GM18868 (cell line): ENCODE data around the gene POLE2.
A peak's percentile ranks its signal among the peaks of the same experiment; 100 is the strongest.
"Not testable (repeated sequence)": the region's sequence is repeated elsewhere in the genome, so short reads cannot be mapped to it uniquely, and the experiment has no call there.

Source experiments
- ATAC-seq: cut with Tn5 transposase; IDR thresholded peaks from one replicate; pipeline ENCODE4 v1.9.1; 2021; ENCODE audit warnings: mild to moderate bottlenecking, moderate library complexity; ENCODE audit not compliant: unreplicated experiment

POLE2 gene, protein sequence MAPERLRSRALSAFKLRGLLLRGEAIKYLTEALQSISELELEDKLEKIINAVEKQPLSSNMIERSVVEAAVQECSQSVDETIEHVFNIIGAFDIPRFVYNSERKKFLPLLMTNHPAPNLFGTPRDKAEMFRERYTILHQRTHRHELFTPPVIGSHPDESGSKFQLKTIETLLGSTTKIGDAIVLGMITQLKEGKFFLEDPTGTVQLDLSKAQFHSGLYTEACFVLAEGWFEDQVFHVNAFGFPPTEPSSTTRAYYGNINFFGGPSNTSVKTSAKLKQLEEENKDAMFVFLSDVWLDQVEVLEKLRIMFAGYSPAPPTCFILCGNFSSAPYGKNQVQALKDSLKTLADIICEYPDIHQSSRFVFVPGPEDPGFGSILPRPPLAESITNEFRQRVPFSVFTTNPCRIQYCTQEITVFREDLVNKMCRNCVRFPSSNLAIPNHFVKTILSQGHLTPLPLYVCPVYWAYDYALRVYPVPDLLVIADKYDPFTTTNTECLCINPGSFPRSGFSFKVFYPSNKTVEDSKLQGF

DNA sequence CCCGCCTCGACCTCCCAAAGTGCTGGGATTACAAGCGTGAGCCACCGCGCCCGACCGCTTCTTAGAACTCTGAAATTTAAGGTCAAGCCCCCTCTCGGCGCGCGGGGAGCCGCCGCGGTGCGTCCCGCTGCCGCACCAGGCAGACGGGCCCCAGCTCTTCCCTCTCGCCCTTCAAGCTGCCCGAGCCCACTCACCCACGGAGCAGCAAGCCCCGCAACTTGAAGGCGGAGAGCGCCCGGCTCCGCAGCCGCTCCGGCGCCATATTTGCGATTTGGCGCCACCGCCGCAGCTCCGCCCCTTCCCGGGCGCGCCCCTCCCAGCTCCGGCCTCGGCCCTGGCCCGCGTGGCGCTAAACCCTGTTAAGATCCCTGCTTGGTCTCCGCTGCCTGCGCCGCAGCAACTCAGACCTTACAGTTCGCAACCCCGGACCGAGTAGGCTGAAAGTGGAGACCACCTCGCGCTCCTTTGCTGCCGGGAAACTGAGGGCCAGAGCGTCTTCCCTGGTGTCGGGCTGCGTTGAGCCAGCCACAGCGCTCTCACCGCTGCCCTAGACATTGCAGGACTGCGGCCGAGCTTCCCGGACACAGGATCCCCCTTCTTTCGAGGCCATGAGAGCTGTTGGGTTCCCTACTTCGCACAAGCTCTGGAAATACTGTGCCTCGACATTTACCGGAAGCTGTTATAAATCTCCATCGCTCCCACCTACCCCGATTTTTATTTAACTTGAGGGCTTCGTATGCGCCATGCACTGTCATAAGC, at the start of gene POLE2:
Gene POLE2, minus strand, starts transcription at position 273 of the 759 bp plus-strand sequence. Its CDS starts 11 bp downstream, at position 262.
- ATAC-seq: peak; percentile 85

DNA sequence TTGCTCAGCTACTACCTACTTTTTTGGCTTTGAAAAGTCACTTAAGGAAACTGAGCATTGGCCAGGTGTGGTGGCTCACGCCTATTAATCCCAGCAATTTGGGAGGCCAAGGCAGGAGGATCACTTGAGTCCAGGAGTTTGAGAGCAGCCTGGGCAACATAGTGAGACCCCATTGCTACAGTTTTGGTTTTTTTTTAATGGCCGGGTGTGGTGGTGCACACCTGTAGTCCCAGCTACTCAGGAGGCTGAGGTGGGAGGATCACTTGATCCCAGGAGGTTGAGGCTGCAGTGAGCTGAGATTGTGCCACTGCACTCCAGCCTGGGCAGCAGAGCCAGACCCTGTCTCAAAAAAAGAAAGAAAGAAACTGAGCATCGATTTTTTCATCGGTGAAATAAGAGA, 47.7 kb upstream of the POLE2 start:
- ATAC-seq: not testable (repeated sequence)

DNA sequence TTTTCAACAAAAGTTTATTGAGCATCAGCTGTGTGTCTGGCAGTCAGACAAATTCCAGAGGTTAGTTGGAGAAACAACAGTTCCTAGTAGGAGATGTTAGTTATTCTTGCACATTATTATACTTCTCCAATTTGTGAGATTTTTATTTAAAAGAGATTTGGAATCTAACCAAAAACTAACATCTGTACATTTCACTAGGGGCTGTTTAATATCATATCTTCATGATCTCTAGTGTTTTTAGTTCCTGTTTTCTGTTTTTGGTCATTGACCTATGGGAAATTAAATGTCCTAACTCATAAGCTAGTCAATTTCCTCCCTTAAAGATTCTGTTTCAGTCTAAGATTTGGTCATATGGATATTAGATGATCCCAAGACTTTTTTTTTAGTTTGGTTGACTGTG, 45.8 kb upstream of the POLE2 start:
- ATAC-seq: no peak

DNA sequence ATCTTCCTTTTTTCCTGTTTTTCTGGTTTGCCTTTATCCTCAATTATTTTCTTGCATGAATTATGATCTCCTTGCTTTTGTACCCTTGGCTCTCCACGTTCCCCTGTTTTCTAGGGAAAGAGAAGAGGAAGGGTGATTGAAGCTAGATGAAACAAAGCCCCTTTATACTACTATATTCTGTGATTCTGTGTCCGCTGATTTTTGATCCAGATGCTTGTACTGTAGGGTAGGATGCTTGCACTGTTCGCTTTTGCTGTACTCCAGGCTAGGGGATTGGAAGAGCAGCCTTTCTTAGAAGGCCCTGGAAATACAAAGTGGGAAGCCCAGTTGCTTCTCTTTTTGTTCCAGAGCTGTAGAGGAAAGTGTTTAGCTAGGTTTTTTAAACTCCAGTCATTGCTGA, 44.9 kb upstream of the POLE2 start:
- no peak for ATAC-seq

DNA sequence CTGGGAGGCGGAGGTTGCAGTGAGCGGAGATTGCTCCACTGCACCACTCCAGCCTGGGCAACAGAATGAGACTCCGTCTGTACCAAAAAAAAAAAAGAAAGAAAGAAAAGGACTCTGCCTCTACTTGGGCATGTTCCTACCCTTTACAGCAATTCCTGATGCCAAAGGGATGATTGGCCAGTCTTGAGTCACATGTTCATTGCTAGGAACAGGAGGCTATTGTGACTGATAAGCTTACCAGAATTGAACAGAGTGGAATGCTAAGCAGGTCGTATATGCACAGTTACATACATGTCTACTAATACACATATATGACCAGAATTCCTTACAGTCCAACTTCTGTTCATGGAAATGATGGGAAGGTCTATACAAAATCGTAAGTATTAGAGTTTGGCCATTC, 39.2 kb upstream of the POLE2 start:
- ATAC-seq: no peak

DNA sequence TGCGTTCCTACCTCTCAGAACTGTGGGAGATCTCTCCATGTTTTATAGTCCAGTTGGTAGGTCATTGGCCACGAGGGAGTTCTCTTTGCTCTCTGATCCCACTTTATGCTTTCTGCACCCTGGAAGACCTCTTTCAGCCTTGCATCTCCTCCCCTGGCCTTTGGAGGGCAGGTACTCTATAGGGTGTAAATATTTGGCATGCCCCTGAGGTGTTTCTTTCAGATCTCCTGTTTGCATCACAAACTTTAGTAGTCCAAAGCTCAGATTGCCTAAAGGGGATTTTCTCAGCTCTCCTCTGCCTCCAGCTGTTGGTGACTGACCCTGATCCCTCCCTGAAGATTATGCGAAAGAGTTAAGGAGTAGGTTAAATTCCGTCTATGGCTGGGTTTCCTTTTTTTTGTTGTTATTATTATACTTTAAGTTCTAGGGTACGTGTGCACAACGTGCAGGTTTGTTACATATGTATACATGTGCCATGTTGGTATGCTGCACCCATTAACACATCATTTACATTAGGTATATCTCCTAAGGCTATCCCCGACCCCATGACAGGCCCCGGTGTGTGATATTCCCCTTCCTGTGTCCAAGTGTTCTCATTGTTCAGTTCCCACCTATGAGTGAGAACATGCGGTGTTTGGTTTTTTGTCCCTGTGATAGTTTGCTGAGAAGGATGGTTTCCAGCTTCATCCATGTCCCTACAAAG, 33.9 kb upstream of the POLE2 start:
- not testable (repeated sequence) for ATAC-seq

DNA sequence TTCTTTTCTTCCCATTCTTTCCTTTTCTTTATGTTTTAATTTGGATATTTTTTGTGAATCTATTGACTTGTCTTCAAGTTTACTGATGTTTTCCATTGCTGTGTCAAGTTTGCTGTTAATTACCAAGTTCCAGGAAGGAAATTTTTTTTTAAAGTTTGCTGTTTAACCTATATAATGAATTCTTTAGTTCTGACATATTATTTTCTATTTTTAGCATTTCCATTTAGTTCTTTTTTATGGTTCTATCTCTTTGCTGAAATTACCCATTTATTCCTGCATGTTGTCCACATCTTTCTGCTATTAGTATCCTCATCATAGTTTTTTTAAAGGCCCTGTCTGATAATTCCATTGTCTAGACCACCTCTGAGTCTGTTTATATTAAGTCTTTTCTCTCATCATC, 32.7 kb upstream of the POLE2 start:
- no peak for ATAC-seq

DNA sequence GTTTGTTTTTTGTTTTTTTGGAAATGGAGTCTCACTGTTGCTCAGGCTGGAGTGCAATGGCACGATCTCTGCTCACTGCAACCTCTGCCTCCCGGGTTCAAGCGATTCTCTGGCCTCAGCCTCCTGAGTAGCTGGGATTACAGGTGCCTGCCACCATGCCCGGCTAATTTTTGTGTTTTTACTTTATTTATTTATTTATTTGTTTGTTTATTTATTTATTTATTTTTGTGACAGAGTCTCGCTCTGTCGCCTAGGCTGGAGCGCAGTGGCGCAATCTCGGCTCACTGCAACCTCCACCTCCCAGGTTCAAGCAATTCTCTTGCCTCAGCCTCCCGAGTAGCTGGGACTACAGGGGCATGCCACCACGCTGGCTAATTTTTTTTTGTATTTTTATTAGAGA, 23.0 kb upstream of the POLE2 start:
- ATAC-seq: not testable (repeated sequence)

DNA sequence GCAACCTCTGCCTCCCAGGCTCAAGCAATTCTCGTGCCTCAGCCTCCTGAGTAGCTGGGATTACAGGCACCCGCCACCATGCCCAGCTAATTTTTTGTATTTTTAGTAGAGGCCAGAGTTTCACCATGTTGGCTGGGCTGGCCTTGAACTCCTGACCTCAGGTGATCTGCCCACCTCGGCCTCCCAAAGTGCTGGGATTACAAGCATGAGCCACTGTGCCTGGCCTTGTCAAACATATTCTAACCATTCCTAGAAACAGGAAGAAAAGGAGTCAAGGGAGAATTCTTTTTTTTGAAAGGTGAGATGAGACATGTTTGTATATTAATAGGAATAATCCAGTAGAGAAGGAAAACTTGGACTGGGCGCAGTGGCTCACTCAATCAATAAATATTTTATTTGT, 16.5 kb upstream of the POLE2 start:
- not testable (repeated sequence) for ATAC-seq

DNA sequence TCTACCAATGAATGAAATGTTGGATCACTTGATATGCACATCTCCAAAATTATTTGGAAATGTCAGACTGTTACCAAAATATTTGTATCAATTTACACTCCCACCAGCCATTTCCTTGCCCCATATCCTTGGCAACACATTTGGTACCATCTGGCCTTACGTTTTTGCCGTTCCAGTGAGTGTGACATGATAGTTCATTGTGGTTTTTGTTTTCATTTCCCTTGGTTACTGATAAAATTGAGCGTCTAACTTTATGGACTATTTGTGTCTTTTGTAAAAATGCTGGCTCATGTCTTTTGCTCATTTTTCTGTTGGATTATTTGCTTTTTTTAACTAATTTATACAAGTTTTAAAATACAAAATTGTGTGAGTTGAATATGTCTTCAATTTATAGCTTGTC, 16.0 kb upstream of the POLE2 start:
- no peak for ATAC-seq

DNA sequence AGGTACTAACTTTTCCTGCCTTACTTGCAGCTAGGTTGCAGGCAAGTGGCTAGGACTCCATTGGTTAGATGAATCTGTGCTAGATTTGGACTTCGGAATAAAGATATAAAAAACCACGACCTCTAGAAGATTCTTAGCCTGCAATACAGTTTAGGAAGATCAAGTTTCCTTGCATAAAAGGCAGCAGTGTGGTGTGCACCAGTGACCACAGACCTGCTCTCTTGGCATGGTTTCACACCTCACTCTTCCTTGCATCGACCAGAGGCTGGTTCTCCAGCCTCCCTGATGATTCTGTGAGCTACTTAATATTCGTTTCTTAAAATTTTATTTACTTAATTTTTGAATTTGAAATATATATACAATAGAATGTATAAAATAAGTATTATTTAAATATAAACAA, 14.7 kb upstream of the POLE2 start:
- ATAC-seq: no peak

DNA sequence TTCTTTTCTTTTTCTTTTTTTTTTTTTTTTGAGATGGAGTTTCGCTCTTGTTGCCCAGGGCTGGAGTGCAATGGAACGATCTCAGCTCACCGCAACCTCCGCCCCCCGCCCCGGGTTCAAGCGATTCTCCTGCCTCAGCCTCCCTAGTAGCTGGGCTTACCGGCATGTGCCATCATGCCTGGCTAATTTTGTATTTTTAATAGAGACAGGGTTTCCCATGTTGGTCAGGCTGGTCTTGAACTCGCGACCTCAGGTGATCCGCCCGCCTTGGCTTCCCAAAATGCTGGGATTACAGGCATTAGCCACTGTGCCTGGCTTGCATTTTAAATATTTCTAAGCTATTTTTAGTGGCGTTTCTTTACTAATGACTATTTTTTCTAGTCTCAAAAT, 5.7 kb upstream of the POLE2 start:
- not testable (repeated sequence) for ATAC-seq

DNA sequence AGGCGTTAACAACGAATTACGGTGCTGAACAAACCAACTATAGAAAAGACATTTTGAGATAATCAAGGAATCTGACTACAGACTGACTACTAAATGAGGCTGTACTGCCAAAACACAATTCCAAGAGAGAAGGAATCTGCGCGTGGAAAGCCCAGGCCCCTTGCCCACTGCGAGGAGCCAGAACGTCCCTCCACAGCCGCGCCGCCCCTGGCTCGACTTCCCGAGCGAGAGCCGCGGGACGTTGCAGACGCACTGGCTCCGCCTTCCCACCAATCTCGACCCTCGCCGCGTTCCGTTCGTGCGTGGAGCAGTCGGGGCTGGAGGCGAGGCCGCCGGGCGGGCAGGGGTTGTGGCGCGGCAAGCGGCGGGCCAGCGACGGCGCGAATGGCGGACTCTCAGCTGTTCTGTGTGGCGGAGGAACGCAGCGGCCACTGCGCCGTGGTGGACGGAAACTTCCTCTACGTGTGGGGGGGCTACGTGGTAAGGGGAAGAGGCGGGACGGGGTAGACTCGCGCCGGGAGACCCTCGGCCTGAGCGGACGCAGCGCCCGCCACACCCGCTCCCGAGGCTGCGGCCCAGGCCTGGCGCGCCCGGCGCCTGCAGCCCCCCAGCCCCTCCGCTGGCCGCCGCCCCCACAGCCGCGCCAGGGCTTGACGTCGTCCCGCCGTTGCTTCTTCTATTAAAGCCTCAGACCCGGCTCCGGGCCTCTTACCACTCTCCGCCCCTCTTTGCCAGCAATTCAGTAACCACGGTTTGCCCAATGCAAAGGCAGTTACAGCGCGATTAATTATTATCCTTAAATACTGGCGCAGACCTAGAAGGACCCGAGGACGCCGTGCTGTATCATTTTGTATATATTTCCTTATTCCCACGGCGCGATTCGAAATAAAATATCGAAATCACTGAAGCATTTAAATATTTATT, 5.1 kb upstream of the POLE2 start, which contains the start of gene KLHDC1:
Gene KLHDC1, plus strand, starts transcription at position 310 of the 924 bp plus-strand sequence. Its CDS starts 75 bp downstream, at position 385.
- ATAC-seq: peak; percentile 71

DNA sequence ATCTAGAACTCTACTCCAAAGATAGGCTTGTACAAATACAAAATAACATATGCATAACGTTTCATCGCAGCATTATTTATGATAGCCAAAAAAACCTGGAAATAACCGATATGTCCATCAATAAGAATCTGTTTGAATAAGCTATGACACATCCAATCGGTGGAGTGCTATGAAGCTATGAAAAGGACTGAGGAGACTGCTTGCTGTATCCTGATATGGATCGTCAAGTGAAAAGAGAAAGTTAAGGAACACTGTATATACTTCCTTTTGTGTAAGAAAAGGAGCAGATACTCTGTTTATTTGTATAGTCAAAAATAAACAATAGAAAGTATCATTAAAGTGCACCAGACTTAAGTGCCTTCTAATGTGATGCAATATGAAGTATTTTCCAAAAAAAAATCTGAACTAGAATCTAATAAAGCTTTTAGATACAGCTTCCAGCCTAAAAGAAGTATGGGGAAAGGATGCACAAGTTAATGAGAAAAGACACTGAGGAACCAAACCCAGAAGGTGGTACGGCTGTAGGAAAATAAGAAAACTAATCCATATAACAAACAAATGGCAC, 4.3 kb upstream of the POLE2 start:
- no peak for ATAC-seq

DNA sequence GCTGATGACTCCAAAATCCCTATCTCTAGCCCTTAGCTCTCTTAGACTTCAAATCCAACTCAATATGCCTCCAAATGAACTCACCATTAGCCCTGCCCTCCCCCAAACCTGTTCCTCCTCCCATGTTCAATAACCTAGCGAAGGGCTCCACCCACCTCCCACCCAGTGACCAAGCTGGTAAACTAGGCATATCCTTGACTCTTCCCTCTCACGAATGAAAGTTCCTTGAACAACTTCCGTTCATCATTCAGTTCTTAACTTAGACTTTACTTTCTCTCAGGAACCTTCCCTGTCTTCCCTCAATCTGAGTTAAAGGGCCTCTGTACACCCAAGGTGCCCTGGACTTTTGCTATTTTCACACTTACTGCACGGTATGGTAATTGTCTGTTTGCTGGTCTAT, 3.0 kb upstream of the POLE2 start:
- ATAC-seq: no peak

DNA sequence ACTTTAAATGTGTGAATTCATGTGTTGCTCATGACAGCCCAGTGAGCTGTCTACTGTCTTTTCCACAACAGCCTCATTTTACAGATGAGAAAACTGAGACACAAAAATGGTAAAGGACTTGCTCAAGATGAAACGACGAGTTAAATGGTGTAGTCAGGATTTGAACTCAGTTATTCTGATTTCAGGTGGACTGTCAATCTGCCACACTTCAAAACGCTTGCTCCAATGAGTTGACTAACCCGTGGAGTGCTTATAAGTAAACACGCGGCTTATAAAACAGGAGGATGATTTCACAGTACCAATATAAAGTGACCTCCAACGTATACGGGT, 652 bp upstream of the POLE2 start:
- no peak for ATAC-seq

DNA sequence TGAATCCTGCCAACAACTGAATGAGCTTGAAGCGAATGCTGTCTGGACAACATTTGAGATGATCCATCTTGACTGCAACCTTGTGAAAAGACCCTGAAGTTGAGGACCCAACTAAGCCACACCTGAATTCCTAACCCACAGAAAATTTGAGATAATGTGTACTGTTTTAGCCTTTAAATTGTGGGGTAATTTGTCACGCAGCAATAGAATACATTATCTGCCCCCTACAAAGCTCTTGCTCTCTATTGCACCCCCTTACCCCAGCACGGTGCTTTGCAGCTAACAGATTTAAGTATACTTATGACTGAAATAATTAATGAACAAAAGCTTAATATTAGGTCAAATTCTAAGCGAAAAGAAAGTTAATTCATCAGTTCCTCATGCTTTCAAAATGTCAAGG, 1.6 kb downstream of the POLE2 start:
- no peak for ATAC-seq

DNA sequence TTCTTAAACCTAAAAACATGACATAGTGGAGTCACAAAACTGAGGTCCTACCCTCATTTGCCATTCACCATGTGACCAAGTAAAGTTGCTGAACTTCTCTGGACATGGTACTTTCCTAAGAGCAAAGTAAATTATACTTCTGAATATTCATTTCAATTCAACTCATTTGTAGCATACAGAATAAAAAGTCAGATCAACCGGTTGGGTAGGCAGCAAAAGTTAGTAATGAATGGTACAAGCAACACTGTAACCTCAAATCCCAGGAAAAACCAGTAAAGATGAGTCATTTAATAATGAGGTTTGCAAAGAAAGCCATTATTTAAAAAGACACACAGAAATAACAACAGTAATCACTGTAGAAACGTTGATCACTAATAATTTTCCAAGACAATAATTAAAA, 8.7 kb downstream of the POLE2 start:
- no peak for ATAC-seq

DNA sequence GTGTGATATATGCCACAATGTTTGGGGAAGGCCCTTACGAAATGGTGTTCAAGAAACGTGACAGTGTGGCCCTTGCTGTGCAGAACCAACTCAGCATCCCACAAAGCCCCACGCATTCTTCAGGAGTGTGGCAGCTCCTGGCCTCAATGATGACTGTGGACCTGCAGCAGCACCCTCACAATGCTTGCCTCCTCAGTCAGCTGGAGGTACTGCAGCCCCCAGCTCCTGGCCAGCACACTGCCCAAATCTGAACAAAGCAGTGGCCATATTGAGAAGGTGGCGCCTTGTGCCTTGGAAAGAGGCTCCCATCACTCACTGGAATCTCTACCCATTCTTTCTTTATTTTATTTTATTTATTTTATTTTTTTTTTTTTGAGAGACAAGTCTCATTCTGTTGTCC, 10.4 kb downstream of the POLE2 start:
- ATAC-seq: no peak

DNA sequence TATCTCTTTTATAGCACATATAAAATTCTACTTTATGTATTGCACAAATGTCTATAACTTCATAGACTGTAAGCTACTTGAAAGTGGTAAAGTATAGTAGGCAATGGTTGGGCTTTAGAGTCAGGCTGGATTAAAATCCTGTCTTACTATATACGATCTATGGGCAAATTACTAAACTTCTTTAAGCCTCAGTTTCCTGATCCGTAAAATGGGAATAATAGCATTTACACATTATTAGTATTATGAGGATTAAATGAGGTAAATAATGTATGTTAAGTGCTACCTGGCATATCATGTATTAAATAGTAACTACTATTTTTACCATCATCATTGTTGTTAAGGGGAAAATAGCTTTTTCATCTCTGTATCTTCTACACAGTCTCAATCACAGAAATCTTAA, 14.4 kb downstream of the POLE2 start:
- ATAC-seq: no peak
